GM18520 (cell line): ENCODE measurements around the gene ZNF770.

Experiments used
- ATAC-seq: cut with Tn5 transposase; IDR thresholded peaks from one replicate; pipeline ENCODE4 v1.9.1; 2021; ENCODE audit not compliant: unreplicated experiment

The ZNF770 gene

GRCh38 chr15:34988027-34988902 lies at the start of gene ZNF770:
TSS of gene ZNF770 (minus strand) at chr15:34988287. CDS start at chr15:34983434, 4,853 bp downstream.
- peak; percentile 69 for ATAC-seq

- ATAC-seq: no peak
Measured at GRCh38 chr15:35028235-35028984, 40.3 kb upstream of the ZNF770 start.

GRCh38 chr15:35023804-35024203 lies 35.7 kb upstream of the ZNF770 start:
- ATAC-seq: no peak

- ATAC-seq: no peak
Measured at GRCh38 chr15:35020974-35021373, 32.9 kb upstream of the ZNF770 start.

- no peak for ATAC-seq
Measured at GRCh38 chr15:35019404-35020327, 31.6 kb upstream of the ZNF770 start.

GRCh38 chr15:35014241-35014640 lies 26.2 kb upstream of the ZNF770 start:
- ATAC-seq: no peak

GRCh38 chr15:35013370-35013769 lies 25.3 kb upstream of the ZNF770 start:
- no peak for ATAC-seq

GRCh38 chr15:35007397-35007796 lies 19.3 kb upstream of the ZNF770 start:
- no peak for ATAC-seq

- ATAC-seq: no peak
Measured at GRCh38 chr15:35005933-35006332, 17.8 kb upstream of the ZNF770 start.

- no peak for ATAC-seq
Measured at GRCh38 chr15:35003928-35004327, 15.8 kb upstream of the ZNF770 start.

- ATAC-seq: no peak
Measured at GRCh38 chr15:35000511-35000910, 12.4 kb upstream of the ZNF770 start.

GRCh38 chr15:34999906-35000305 lies 11.8 kb upstream of the ZNF770 start:
- ATAC-seq: no peak

GRCh38 chr15:34994925-34995324 lies 6.8 kb upstream of the ZNF770 start:
- ATAC-seq: no peak

GRCh38 chr15:34993877-34994276 lies 5.8 kb upstream of the ZNF770 start:
- ATAC-seq: peak; percentile 89

GRCh38 chr15:34993412-34993811 lies 5.3 kb upstream of the ZNF770 start:
- ATAC-seq: no peak

GRCh38 chr15:34987609-34988026 lies 469 bp downstream of the ZNF770 start:
- no peak for ATAC-seq

- ATAC-seq: no peak
Measured at GRCh38 chr15:34986771-34987480, 1.2 kb downstream of the ZNF770 start.

- ATAC-seq: no peak
Measured at GRCh38 chr15:34986326-34986725, 1.8 kb downstream of the ZNF770 start.

- ATAC-seq: no peak
Measured at GRCh38 chr15:34984889-34985630, 3.0 kb downstream of the ZNF770 start.

- no peak for ATAC-seq
Measured at GRCh38 chr15:34976743-34977142, 11.3 kb downstream of the ZNF770 start.
